Progenitor cell of endocrine pancreas (in vitro differentiated cells): ENCODE measurements around the gene HSPA2. TPM values are rescaled to one million over a fixed set of nuclear protein-coding genes. Genes with fewer than 3 reads are reported as not detected.

Source experiments
- DNase-seq: peaks from one replicate; pipeline ENCODE4 v3.0.0; 2021; ENCODE audit warnings: low spot score; ENCODE audit not compliant: unreplicated experiment
- H3K27ac Mint-ChIP-seq: 2 replicates; pipeline ENCODE4 v1.8.0; 2021; ENCODE audit warnings: mild to moderate bottlenecking, moderate library complexity, mixed read lengths
- H3K27me3 Mint-ChIP-seq: 2 replicates; pipeline ENCODE4 v1.8.0; 2021; ENCODE audit warnings: mixed read lengths
- H3K36me3 Mint-ChIP-seq: 2 replicates; pipeline ENCODE4 v1.8.0; 2022; ENCODE audit warnings: mixed read lengths; ENCODE audit not compliant: insufficient read depth
- H3K4me1 Mint-ChIP-seq: 2 replicates; pipeline ENCODE4 v1.8.0; 2021; ENCODE audit warnings: low read depth, mixed read lengths
- H3K4me3 Mint-ChIP-seq: 2 replicates; pipeline ENCODE4 v1.8.0; 2021; ENCODE audit warnings: low read depth, mild to moderate bottlenecking, moderate library complexity, mixed read lengths
- H3K9me3 Mint-ChIP-seq: 2 replicates; pipeline ENCODE4 v1.8.0; 2021; ENCODE audit warnings: low read depth, mixed read lengths
- CTCF ChIP-seq: fragments of 200-600 bp; sonication (generic); IDR thresholded peaks from one replicate; pipeline ENCODE4 v1.5.0; 2021; ENCODE audit warnings: antibody characterized with exemption, mild to moderate bottlenecking; ENCODE audit not compliant: unreplicated experiment
- total RNA-seq: library from RNA; stranded (reverse); gene quantifications from 2 replicates; pipeline ENCODE4 v1.2.1, GENCODE V29; 2021

Gene HSPA2
- total RNA-seq, 1 donor from 2014 or later: 2.9 TPM

GRCh38 chr14:64500088-64500487, 40.5 kb upstream of the HSPA2 start:
- no peaks in the 10 kb centered on the region for H3K27me3 Mint-ChIP-seq
- no peak overlapping the region for H3K27ac Mint-ChIP-seq
- no peaks in the 10 kb centered on the region for H3K36me3 Mint-ChIP-seq
- H3K9me3 Mint-ChIP-seq: no peaks in the 10 kb centered on the region
- DNase-seq: no peak
- TF ChIP-seq CTCF: no peak
- H3K4me3 Mint-ChIP-seq: no peak overlapping the region
- peaks cover 19% of the 10 kb centered on the region for H3K4me1 Mint-ChIP-seq

- TF ChIP-seq CTCF: no peak
- H3K4me1 Mint-ChIP-seq: peaks cover 27% of the 10 kb centered on the region
- H3K9me3 Mint-ChIP-seq: no peaks in the 10 kb centered on the region
- H3K4me3 Mint-ChIP-seq: peak overlapping the region; percentile 77
- no peaks in the 10 kb centered on the region for H3K27me3 Mint-ChIP-seq
- no peaks in the 10 kb centered on the region for H3K36me3 Mint-ChIP-seq
- no peak for DNase-seq
- no peak overlapping the region for H3K27ac Mint-ChIP-seq
Measured at GRCh38 chr14:64501411-64502171, 39.0 kb upstream of the HSPA2 start.

- no peaks in the 10 kb centered on the region for H3K36me3 Mint-ChIP-seq
Measured at GRCh38 chr14:64502456-64502855, 38.1 kb upstream of the HSPA2 start.

GRCh38 chr14:64502887-64503433, 37.6 kb upstream of the HSPA2 start:
- no peaks in the 10 kb centered on the region for H3K36me3 Mint-ChIP-seq
- H3K4me1 Mint-ChIP-seq: peaks cover 35% of the 10 kb centered on the region
- no peaks in the 10 kb centered on the region for H3K27me3 Mint-ChIP-seq
- TF ChIP-seq CTCF: no peak
- peak overlapping the region; percentile 77 for H3K4me3 Mint-ChIP-seq
- DNase-seq: no peak
- peak overlapping the region; percentile 97 for H3K27ac Mint-ChIP-seq
- H3K9me3 Mint-ChIP-seq: no peaks in the 10 kb centered on the region

More at GRCh38 chr14:64502456-64502855, 38.1 kb upstream of the HSPA2 start:
- peak overlapping the region; percentile 77 for H3K4me3 Mint-ChIP-seq
- no peaks in the 10 kb centered on the region for H3K9me3 Mint-ChIP-seq
- H3K27ac Mint-ChIP-seq: peak overlapping the region; percentile 93
- DNase-seq: no peak
- TF ChIP-seq CTCF: no peak
- H3K4me1 Mint-ChIP-seq: peaks cover 32% of the 10 kb centered on the region
- no peaks in the 10 kb centered on the region for H3K27me3 Mint-ChIP-seq

GRCh38 chr14:64503434-64504309, 36.9 kb upstream of the HSPA2 start, which contains the start of gene ZBTB25:
TSS of gene ZBTB25 (minus strand) at chr14:64503838. CDS start at chr14:64490533, 13,305 bp downstream.
- Mint-ChIP-seq H3K36me3 (no peaks in the 10 kb centered on the region), H3K27me3 (no peaks in the 10 kb centered on the region), H3K4me3 (peak within 1 kb of the TSS; percentile 77), H3K4me1 (peaks cover 37% of the 10 kb centered on the region), H3K9me3 (no peaks in the 10 kb centered on the region), H3K27ac (peak within 1 kb of the TSS; percentile 100)
- no peak for TF ChIP-seq CTCF
- peak; percentile 91 for DNase-seq
